AG10803 (cell line): ENCODE measurements around the gene MRPL57.
"Not testable (repeated sequence)": the region's sequence is repeated elsewhere in the genome, so short reads cannot be mapped to it uniquely, and the experiment has no call there.

Experiments
- DNase-seq: peaks from one replicate; pipeline ENCODE4 v3.0.0; 2010; ENCODE audit warnings: low read depth
- H3K4me3 ChIP-seq: 2 replicates; pipeline ENCODE4 v1.5.1; 2011; ENCODE audit warnings: mild to moderate bottlenecking, low read length, control low read depth
- CTCF ChIP-seq: conservative IDR thresholded peaks from 2 replicates; pipeline ENCODE4 v1.5.1; 2011; ENCODE audit warnings: mild to moderate bottlenecking, low read length, control low read depth, inconsistent platforms

MRPL57 gene

GRCh38 chr13:21176215-21176981, at the start of gene MRPL57, which contains the start of gene SKA3:
MRPL57 (plus strand) TSS chr13:21176658; CDS start chr13:21176917, 259 bp downstream.
SKA3 (minus strand) TSS chr13:21176552; CDS start chr13:21176477, 75 bp downstream.
- peak within 1 kb of the TSS; percentile 90 for H3K4me3 ChIP-seq
- peak; percentile 89 for DNase-seq
- peak; percentile 11; the same call in 1 of the 2 replicates for TF ChIP-seq CTCF

DNA sequence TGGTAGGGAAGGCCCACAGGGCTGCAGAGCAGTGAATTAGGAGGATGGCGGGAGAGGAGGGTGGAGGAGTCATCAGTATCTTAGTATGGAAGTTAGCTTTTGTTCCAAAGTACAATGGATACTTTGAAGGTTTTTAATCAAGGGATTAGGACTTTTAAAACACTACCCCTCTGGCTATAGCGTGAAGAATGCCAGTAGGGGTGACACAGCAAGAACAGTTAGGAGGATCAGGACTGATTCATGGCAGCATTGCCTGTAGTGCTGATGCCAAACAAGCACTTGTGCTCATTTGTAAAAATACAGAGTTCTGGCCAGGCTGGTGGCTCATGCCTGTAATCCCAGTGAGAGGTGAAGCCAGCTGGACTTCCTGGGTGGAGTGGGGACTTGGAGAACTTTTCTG, 46.3 kb upstream of the MRPL57 start:
- no peak for DNase-seq
- no peak for TF ChIP-seq CTCF

GRCh38 chr13:21133077-21133476, 43.4 kb upstream of the MRPL57 start:
- peak; percentile 25 for DNase-seq
- H3K4me3 ChIP-seq: no peak overlapping the region
- TF ChIP-seq CTCF: no peak

More for the DNA sequence above, 46.3 kb upstream of the MRPL57 start:
- H3K4me3 ChIP-seq: no peak overlapping the region

DNA sequence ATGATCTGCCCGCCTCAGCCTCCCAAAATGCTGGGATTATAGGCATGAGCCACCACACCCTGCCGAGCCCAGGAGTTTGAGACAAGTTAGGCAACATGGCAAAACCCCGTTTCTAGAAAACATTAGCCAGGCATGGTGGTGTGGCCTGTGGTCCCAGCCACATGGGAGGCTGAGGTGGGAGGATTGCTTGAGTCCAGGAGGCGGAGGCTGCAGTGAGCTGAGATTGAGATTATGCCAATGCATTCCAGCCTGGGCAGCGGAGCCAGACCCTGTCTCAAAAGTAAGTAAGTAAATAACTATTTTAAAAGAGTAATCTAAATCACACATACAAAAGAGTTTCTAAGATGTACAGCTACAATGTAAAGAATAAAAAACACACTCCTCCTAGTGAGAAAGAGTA, 42.0 kb upstream of the MRPL57 start:
- no peak for DNase-seq
- no peak overlapping the region for H3K4me3 ChIP-seq
- no peak for TF ChIP-seq CTCF

- not testable (repeated sequence) for H3K4me3 ChIP-seq, DNase-seq
These were observed 40.6 kb upstream of the MRPL57 start for GRCh38 chr13:21135833-21136232.

DNA sequence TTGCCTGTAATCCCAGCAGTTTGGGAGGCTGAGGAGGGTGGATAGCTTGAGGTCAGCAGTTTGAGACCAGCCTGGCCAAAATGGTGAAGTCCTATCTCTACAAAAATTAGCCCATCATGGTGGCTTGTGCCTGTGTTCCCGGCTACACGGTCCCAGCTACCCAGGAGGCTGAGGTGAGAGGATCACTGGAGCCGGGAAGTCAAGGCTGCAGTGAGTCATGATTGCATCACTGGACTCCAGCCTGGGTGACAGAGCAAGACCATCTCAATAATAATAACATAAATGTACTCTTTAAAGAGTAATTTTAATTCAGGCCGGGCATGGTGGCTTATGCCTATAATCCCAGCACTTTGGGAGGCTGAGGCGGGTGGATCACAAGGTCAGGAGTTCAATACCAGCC, 38.8 kb upstream of the MRPL57 start:
- peak; percentile 8 for DNase-seq
- H3K4me3 ChIP-seq: no peak overlapping the region
- TF ChIP-seq CTCF: no peak

DNA sequence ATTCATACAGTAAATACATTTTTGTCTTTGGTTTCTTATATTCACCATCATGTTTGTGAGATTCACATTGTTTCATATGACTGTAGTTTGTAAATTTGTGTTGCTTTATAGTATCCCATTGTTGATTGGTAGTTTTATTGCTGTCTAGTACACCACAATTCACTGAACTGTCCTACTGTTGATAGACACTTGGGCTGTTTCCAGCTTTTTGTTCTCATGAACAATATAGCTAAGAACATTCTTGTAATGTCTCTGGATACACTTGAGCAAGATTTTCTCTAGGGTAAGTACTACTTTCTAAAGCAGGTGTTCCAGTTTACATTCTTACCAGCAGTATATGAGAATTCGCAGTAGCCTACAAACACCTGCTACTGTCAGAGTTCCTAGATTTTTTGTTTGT, 37.9 kb upstream of the MRPL57 start:
- no peak for TF ChIP-seq CTCF
- no peak overlapping the region for H3K4me3 ChIP-seq
- no peak for DNase-seq

- no peak for DNase-seq
- TF ChIP-seq CTCF: no peak
- peak overlapping the region; percentile 72 for H3K4me3 ChIP-seq
These were observed 37.1 kb upstream of the MRPL57 start for GRCh38 chr13:21139374-21139773.
